Testis (tissue), 2 donors: ENCODE results near the gene DENND5B.

Experiments used
- CTCF ChIP-seq, 3 experiments: fragments of 450-650 bp in 2 of 3; fragments of 200-600 bp in 1 of 3; sonication (generic) in 1 of 3; IDR thresholded peaks; one replicate each; pipeline ENCODE4 v1.5.1; 2016 to 2019; ENCODE audit warnings: antibody characterized with exemption in 3 of 3, mild to moderate bottlenecking in 2 of 3, moderate library complexity in 1 of 3
- POLR2A ChIP-seq: fragments of 450-650 bp; IDR thresholded peaks from one replicate; pipeline ENCODE4 v1.6.1; 2017; ENCODE audit warnings: antibody characterized with exemption, mild to moderate bottlenecking, moderate library complexity

DNA sequence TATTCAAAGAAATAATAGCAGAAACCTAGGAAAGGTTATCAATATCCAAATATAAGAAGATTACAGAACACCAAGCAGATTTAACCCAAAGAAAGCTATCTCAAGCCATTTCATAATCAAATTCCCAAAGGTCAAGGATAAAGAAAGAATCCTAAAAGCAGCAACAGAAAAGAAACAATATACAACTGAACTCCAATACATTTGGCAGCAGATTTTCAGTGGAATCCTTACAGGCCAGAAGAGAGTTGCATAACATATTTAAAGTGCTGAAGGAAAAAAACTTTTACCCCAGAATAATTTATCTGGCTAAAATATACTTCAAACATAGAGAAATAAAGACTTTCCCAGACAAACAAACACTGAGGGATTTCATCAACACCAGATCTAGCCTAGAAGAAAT lies 54.3 kb downstream of the DENND5B start:
- TF ChIP-seq CTCF (IDR thresholded peaks at IDR 0.05) = no peak
- TF ChIP-seq POLR2A = no peak
